GM12878 (cell line): Measurements from ENCODE around the gene WDFY3. TPM values are rescaled to one million over a fixed set of nuclear protein-coding genes. Genes with fewer than 3 reads are reported as not detected.

Experiments used
- ATAC-seq: fragments of 200-7000 bp; cut with Tn5 transposase; 3 replicates; pipeline ENCODE4 v1.9.1; 2020; ENCODE audit warnings: mild to moderate bottlenecking, moderate library complexity
- BruUV-seq: library from RNA; stranded (reverse); fragments of 400-500 nt; replicated peaks from 2 replicates; lab custom pipeline; 2021; lab: Mats Ljungman, UMichigan
- CTCF ChIA-PET: fragments of 300-600 bp; sonication (Branson Sonifier 250); formaldehyde crosslinking; extraction: SDS; loops from one replicate; lab custom pipeline; 2021; ENCODE audit warnings: inconsistent platforms; lab: Yijun Ruan, JAX
- POLR2A ChIA-PET: fragments of 350-600 bp; formaldehyde crosslinking; extraction: SDS; loops from one replicate; lab custom pipeline; 2021; ENCODE audit warnings: inconsistent platforms; lab: Charles Lee
- RAD21 ChIA-PET: fragments of 300-600 bp; sonication (Branson Sonifier 250); formaldehyde crosslinking; loops from one replicate; lab custom pipeline; 2023; ENCODE audit warnings: antibody characterized with exemption; ENCODE audit not compliant: unreplicated experiment; lab: Charles Lee
- SMC1A ChIA-PET: fragments of 300-600 bp; sonication (Branson Sonifier 250); formaldehyde crosslinking; loops from one replicate; lab custom pipeline; 2023; ENCODE audit not compliant: unreplicated experiment, uncharacterized antibody; lab: Charles Lee
- DNase-seq: peaks from one replicate; pipeline ENCODE4 v3.0.0-alpha.2; 2011; ENCODE audit warnings: low read depth, low spot score
- FAIRE-seq: peaks from 3 replicates; lab custom pipeline; 2011; peaks lifted over from hg19 to GRCh38; lab: Jason Lieb, UNC
- H2AFZ ChIP-seq: 2 replicates; pipeline ENCODE4 v1.6.0; 2011; ENCODE audit warnings: low read depth, low read length, control low read depth; ENCODE audit not compliant: control insufficient read depth
- H3K27ac ChIP-seq: 2 replicates; pipeline ENCODE4 v1.5.1; 2011; ENCODE audit warnings: control low read depth; ENCODE audit not compliant: control insufficient read depth, insufficient read depth
- H3K27me3 ChIP-seq, 2 experiments: replicated peaks in 1 of 2; 2 replicates each; pipeline versions ENCODE4 v1.6.0 to v1.6.1; 2011; ENCODE audit warnings: low read length in 1 of 2; ENCODE audit not compliant: control insufficient read depth in 2 of 2, insufficient read depth in 2 of 2
- H3K36me3 ChIP-seq, 2 experiments: 2 replicates each; pipeline ENCODE4 v1.5.1; 2011; ENCODE audit warnings: low read length in 1 of 2; ENCODE audit not compliant: control insufficient read depth in 2 of 2, insufficient read depth in 2 of 2
- H3K4me1 ChIP-seq: 2 replicates; pipeline ENCODE4 v1.6.1; 2011; ENCODE audit warnings: mild to moderate bottlenecking, low read length, moderate library complexity, mixed read lengths; ENCODE audit not compliant: control insufficient read depth, insufficient read depth
- H3K4me2 ChIP-seq: 2 replicates; pipeline ENCODE4 v1.6.0; 2011; ENCODE audit warnings: control low read depth; ENCODE audit not compliant: control insufficient read depth, insufficient read depth
- H3K4me3 ChIP-seq: fragments of 200-600 bp; sonication (generic); 2 replicates; pipeline ENCODE4 v1.5.1; 2016
- H3K79me2 ChIP-seq: 2 replicates; pipeline ENCODE4 v1.6.0; 2011; ENCODE audit warnings: low read length; ENCODE audit not compliant: control insufficient read depth, insufficient read depth
- H3K9ac ChIP-seq: 2 replicates; pipeline ENCODE4 v1.8.0; 2011; ENCODE audit warnings: low read length, control low read depth, mixed read lengths; ENCODE audit not compliant: control insufficient read depth, insufficient read depth
- H3K9me3 ChIP-seq: replicated peaks from 3 replicates; pipeline ENCODE4 v1.5.1; 2011; ENCODE audit warnings: mild to moderate bottlenecking, low read length; ENCODE audit not compliant: control insufficient read depth, insufficient read depth
- H4K20me1 ChIP-seq: 2 replicates; pipeline ENCODE4 v1.6.0; 2011; ENCODE audit not compliant: control insufficient read depth, insufficient read depth
- BHLHE40 ChIP-seq, 2 experiments: fragments of 450-650 bp in 1 of 2; IDR thresholded peaks; 2 replicates each; pipeline ENCODE4 v1.6.1; 2011 to 2017; ENCODE audit warnings: low read depth in 2 of 2, borderline replicate concordance in 1 of 2, improper control_type of control experiment in 1 of 2, low read length in 1 of 2, mild to moderate bottlenecking in 1 of 2
- CHD2 ChIP-seq: IDR thresholded peaks from 2 replicates; pipeline ENCODE4 v1.6.1; 2011; ENCODE audit warnings: low read depth, low read length, improper control_type of control experiment, borderline replicate concordance
- EGR1 ChIP-seq, 2 experiments: IDR thresholded peaks; 1 replicate in 1 of 2; 2 replicates in 1 of 2; pipeline ENCODE4 v1.6.1; 2011 to 2012; ENCODE audit warnings: low read depth in 2 of 2, low read length in 2 of 2, borderline replicate concordance in 1 of 2, mild to moderate bottlenecking in 1 of 2, moderate library complexity in 1 of 2
- ESRRA ChIP-seq: IDR thresholded peaks from 2 replicates; pipeline ENCODE4 v1.6.1; 2012; ENCODE audit warnings: mild to moderate bottlenecking, low read length, improper control_type of control experiment
- MAX ChIP-seq: IDR thresholded peaks from 2 replicates; pipeline ENCODE4 v1.6.1; 2012; ENCODE audit warnings: low read depth, low read length, improper control_type of control experiment
- PBX3 ChIP-seq: IDR thresholded peaks from 2 replicates; pipeline ENCODE4 v1.6.1; 2011; ENCODE audit warnings: mild to moderate bottlenecking, low read depth, low read length, moderate library complexity; ENCODE audit not compliant: insufficient replicate concordance
- POLR2A ChIP-seq: IDR thresholded peaks from 2 replicates; pipeline ENCODE4 v1.6.1; 2011; ENCODE audit warnings: low read depth, mild to moderate bottlenecking, low read length
- SIX5 ChIP-seq: IDR thresholded peaks from 2 replicates; pipeline ENCODE4 v1.6.1; 2011; ENCODE audit warnings: mild to moderate bottlenecking, low read depth, low read length, moderate library complexity; ENCODE audit not compliant: severe bottlenecking
- SMAD5 ChIP-seq: IDR thresholded peaks from 2 replicates; pipeline ENCODE4 v1.6.1; 2016; ENCODE audit warnings: antibody characterized with exemption, low read depth
- STAT1 ChIP-seq: fragments of 450-650 bp; conservative IDR thresholded peaks from 2 replicates; pipeline ENCODE4 v1.6.1; 2014; ENCODE audit warnings: antibody characterized with exemption, mild to moderate bottlenecking
- YY1 ChIP-seq: IDR thresholded peaks from 2 replicates; pipeline ENCODE4 v1.6.1; 2011; ENCODE audit warnings: low read depth, mild to moderate bottlenecking, low read length
- ZBTB4 ChIP-seq: fragments of 450-650 bp; formaldehyde crosslinking; IDR thresholded peaks from 2 replicates; pipeline ENCODE4 v1.4.0; 2022; ENCODE audit warnings: mild to moderate bottlenecking, moderate library complexity
- ZNF274 ChIP-seq: IDR thresholded peaks from one replicate; pipeline ENCODE4 v1.8.0; 2011; ENCODE audit not compliant: insufficient read length, insufficient read depth
- WGBS: methylation state at CpG from one replicate; pipeline ENCODE4 v1.1.6; 2016; ENCODE audit warnings: low lambda C conversion rate; ENCODE audit not compliant: insufficient replicate concordance, insufficient coverage; ENCODE audit errors: missing lambda C conversion rate; 5-methylcytosine and 5-hydroxymethylcytosine counted together
- in situ Hi-C: fragments of 300-500 bp; cut with MboI; formaldehyde crosslinking; loops from 9 replicates; pipeline ENCODE4 v1.14.3; 2018; ENCODE audit warnings: mixed read lengths
- intact Hi-C: fragments of 100-400 bp; cut with micrococcal nuclease; formaldehyde crosslinking; loops from one replicate; pipeline ENCODE4 v1.14.2; 2022; ENCODE audit not compliant: unreplicated experiment
- polyA plus RNA-seq, 11 experiments: library from polyadenylated mRNA; depleted of rRNA in 4 of 11; unstranded in 6 of 11; stranded (reverse) in 5 of 11; fragments of >200 nt; fragmentation: Nextera tagmentation in 4 of 11; fragmentation: Illumina TruSeq in 1 of 11; extraction: Ambion mirVana in 4 of 11; extraction: Trizol in 1 of 11; gene quantifications; 1 replicate in 1 of 11; 2 replicates in 10 of 11; pipeline versions ENCODE4 v1.2.1 to v1.2.3, GENCODE V29; 2011 to 2016; ENCODE audit warnings: inconsistent platforms in 2 of 11, missing spikeins in 2 of 11, low read depth in 1 of 11
- total RNA-seq, 4 experiments: library from RNA; depleted of rRNA in 3 of 4; stranded (reverse); fragments of >200 nt in 3 of 4; fragmentation: Illumina TruSeq in 1 of 4; extraction: Trizol in 1 of 4; gene quantifications; 2 replicates each; pipeline versions ENCODE4 v1.2.1 to v1.2.3, GENCODE V29; 2013 to 2021
- TF ChIP-seq, protein P1 (sequence below): fragments of 450-650 bp; IDR thresholded peaks from 2 replicates; pipeline ENCODE4 v1.6.1; 2017; ENCODE audit warnings: antibody characterized with exemption, mild to moderate bottlenecking, moderate library complexity

Gene WDFY3
- total and polyA plus RNA-seq, 10 of the 15 experiments (the other 5 are each of a cell fraction or from before 2014, with no cell fraction given): 0.01 to 0.23 (median 0.12) TPM; not detected in 2

- intact Hi-C loops (no loop called here), in situ Hi-C loops (no loop called here)
- CTCF ChIA-PET: interaction anchor here (1.0 kb wide), 1 partner anchor 170 kb away, joined by 3 read pairs; no protein-coding TSS in a partner anchor
- TF ChIP-seq EGR1 (IDR thresholded peaks at IDR 0.05; ENCODE audit: borderline replicate concordance in 1 of 2, low read depth in 2 of 2, low read length in 2 of 2): no peak
- TF ChIP-seq SIX5: no peak
- TF ChIP-seq ZNF274: no peak
- TF ChIP-seq BHLHE40 (IDR thresholded peaks at IDR 0.05; ENCODE audit: borderline replicate concordance in 1 of 2, low read depth in 2 of 2, low read length in 1 of 2): no peak
- TF ChIP-seq ESRRA: no peak
- no peak for TF ChIP-seq PBX3
- no peak for TF ChIP-seq SMAD5
- no peak for TF ChIP-seq ZBTB4 (CRISPR knock-in tag)
- TF ChIP-seq POLR2A: no peak
- TF ChIP-seq CHD2: no peak
- TF ChIP-seq, protein P1, sequence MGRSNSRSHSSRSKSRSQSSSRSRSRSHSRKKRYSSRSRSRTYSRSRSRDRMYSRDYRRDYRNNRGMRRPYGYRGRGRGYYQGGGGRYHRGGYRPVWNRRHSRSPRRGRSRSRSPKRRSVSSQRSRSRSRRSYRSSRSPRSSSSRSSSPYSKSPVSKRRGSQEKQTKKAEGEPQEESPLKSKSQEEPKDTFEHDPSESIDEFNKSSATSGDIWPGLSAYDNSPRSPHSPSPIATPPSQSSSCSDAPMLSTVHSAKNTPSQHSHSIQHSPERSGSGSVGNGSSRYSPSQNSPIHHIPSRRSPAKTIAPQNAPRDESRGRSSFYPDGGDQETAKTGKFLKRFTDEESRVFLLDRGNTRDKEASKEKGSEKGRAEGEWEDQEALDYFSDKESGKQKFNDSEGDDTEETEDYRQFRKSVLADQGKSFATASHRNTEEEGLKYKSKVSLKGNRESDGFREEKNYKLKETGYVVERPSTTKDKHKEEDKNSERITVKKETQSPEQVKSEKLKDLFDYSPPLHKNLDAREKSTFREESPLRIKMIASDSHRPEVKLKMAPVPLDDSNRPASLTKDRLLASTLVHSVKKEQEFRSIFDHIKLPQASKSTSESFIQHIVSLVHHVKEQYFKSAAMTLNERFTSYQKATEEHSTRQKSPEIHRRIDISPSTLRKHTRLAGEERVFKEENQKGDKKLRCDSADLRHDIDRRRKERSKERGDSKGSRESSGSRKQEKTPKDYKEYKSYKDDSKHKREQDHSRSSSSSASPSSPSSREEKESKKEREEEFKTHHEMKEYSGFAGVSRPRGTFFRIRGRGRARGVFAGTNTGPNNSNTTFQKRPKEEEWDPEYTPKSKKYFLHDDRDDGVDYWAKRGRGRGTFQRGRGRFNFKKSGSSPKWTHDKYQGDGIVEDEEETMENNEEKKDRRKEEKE: no peak
- no peak for TF ChIP-seq MAX
- TF ChIP-seq STAT1: no peak
- no peak for TF ChIP-seq YY1
These were observed 11.4 kb downstream of the WDFY3 start for GRCh38 chr4:84954982-84955567.

More at GRCh38 chr4:84954982-84955567, 11.4 kb downstream of the WDFY3 start:
- H3K4me3 ChIP-seq: no peak overlapping the region
- H2AFZ ChIP-seq: no peak overlapping the region
- no peaks in the 10 kb centered on the region for H3K27me3 ChIP-seq
- DNase-seq (no peak), ATAC-seq (no peak), FAIRE-seq (no peak)
- no peaks in the 10 kb centered on the region for H3K9me3 ChIP-seq
- no peak overlapping the region for H3K9ac ChIP-seq
- H3K4me2 ChIP-seq: no peak overlapping the region
- ChIA-PET SMC1A (interaction anchor here (1.4 kb wide), 1 partner anchor 15 kb away, joined by 3 read pairs; no protein-coding TSS in a partner anchor), POLR2A (no interaction called here), RAD21 (no interaction called here)
- no peaks in the 10 kb centered on the region for H3K4me1 ChIP-seq
- H3K36me3 ChIP-seq: no peaks in the 10 kb centered on the region
- no peaks in the 10 kb centered on the region for H4K20me1 ChIP-seq
- BruUV-seq: no TSS peak
- H3K79me2 ChIP-seq: no peaks in the 10 kb centered on the region
- 55% methylated on average over 6 of the region's 6 CpGs for WGBS
- H3K27ac ChIP-seq: no peak overlapping the region
